ENCODE measurements around the gene RFPL4A. TPM values are rescaled to one million over a fixed set of nuclear protein-coding genes. Genes with fewer than 3 reads are reported as not detected.
"Not testable (repeated sequence)": the region's sequence is repeated elsewhere in the genome, so short reads cannot be mapped to it uniquely, and the experiment has no call there.

Gene RFPL4A
- total RNA-seq, 6 experiments from 2014 or later, result 0.31 to 0.99 (median 0.39) TPM; not detected in 2

DNA sequence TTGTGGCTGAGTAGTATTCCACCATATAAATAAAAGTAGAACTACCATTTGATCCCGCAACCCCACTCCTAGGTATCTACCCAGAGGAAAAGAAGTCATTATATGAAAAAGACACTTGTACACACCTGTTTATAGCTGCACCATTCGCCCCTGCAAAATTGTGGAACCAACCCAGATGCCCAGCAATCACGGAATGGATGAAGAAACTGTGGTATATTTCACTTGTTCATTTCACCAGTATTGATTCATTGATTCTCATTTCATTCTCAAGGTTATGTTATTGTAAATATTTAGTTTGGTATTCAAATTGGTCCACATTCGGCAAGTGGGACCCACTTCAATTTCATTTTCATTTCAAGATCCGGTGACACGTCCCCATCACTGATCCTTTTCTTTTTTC lies 8.2 kb upstream of the RFPL4A start:
- intact Hi-C loops (cut with DNase I), result no loop called here
- Histone ChIP-seq H3K36me3 (no peaks in the 10 kb centered on the region), H3K27ac (no peak overlapping the region), H3K4me1 (peaks cover 0 to 9% (median 0%) of the 10 kb centered on the region in 4 donors), H3K4me3 (no peak overlapping the region), H3K9me3 (no peaks in the 10 kb centered on the region), H3K27me3 (no peaks in the 10 kb centered on the region)
- TF ChIP-seq CTCF (IDR thresholded peaks at IDR 0.05) (no peak), POLR2A (IDR thresholded peaks at IDR 0.05) (no peak)
- DNase-seq (no peak), ATAC-seq (no peak)
- WGBS (ENCODE audit: insufficient coverage, low coverage, low lambda C conversion rate, missing lambda C conversion rate), result 67% methylated on average over 6 of the region's 6 CpGs

DNA sequence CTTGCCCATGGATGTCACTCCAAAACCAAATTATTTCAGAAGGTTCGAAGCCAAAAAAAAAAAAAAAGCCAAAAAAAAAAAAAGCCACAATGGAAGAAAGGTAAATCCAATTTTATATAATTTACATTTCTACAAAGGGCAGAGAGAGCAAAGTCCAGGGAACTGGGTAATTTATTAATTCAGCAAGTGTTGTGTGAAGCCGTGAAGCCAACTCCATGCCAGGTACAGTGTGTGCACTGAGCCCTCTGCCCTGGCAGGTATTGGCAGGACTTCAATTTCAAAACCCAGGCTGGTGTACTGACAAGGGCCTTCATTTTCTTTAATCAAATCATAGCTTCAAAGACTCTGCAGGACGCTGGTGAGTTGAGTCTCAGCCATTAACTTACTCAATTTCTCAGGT lies 5.5 kb upstream of the RFPL4A start:
- Histone ChIP-seq H3K4me3 (no peak overlapping the region), H3K27ac (no peak overlapping the region), H3K9me3 (no peaks in the 10 kb centered on the region), H3K36me3 (no peaks in the 10 kb centered on the region), H3K27me3 (no peaks in the 10 kb centered on the region), H3K4me1 (peaks cover 0 to 9% (median 0%) of the 10 kb centered on the region in 4 donors)
- peak in 2 of 3 donors; percentile 47 to 81 for DNase-seq
- intact Hi-C loops (cut with DNase I), result no loop called here
- WGBS (ENCODE audit: insufficient coverage, low coverage, low lambda C conversion rate, missing lambda C conversion rate), result 13% methylated on average over 3 of the region's 3 CpGs
- peak; percentile 90 to 99 (median 98) for ATAC-seq
- TF ChIP-seq CTCF (IDR thresholded peaks at IDR 0.05), result no peak
- TF ChIP-seq POLR2A (IDR thresholded peaks at IDR 0.05), result no peak

GRCh38 chr19:55756808-55757207 lies 2.1 kb upstream of the RFPL4A start:
- 67% methylated on average over 4 of the region's 4 CpGs for WGBS (ENCODE audit: insufficient coverage, low coverage, low lambda C conversion rate, missing lambda C conversion rate)
- H3K9me3 ChIP-seq; H3K27me3 ChIP-seq; H3K4me3 ChIP-seq; intact Hi-C loops (cut with DNase I); H3K36me3 ChIP-seq; H3K27ac ChIP-seq; DNase-seq; H3K4me1 ChIP-seq; ATAC-seq: not testable (repeated sequence)

DNA sequence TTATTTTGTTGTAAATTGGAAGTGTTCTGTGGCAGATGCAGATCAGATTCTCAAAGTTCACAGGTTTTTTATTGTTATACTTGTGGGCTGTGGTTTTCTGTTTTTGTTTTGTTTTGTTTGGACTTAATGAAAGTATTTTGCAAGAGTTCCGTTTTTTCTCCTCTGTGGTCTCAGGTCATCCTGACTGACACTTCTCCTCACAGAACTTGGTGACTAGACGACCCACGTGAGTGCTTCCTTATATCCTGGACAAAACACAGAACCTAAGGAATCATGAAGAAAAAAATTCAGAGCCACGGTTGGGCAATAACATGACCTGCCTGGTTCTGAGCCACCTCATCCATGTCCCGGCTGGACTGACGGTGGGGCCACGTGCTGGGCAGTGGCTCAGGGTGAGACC lies 7.6 kb downstream of the RFPL4A start:
- TF ChIP-seq POLR2A (IDR thresholded peaks at IDR 0.05) (no peak), CTCF (IDR thresholded peaks at IDR 0.05) (no peak)
- WGBS (ENCODE audit: insufficient coverage, low coverage, low lambda C conversion rate, missing lambda C conversion rate), result 42% methylated on average over 7 of the region's 7 CpGs

GRCh38 chr19:55768818-55769217 lies 9.9 kb downstream of the RFPL4A start, which contains the start of gene RFPL4AL1:
RFPL4AL1 (plus strand) TSS chr19:55769118; CDS start chr19:55771805, 2,687 bp downstream.
- H3K9me3 ChIP-seq; H3K4me3 ChIP-seq; H3K4me1 ChIP-seq; ATAC-seq; H3K36me3 ChIP-seq; DNase-seq; intact Hi-C loops (cut with DNase I); H3K27ac ChIP-seq; H3K27me3 ChIP-seq: not testable (repeated sequence)
- WGBS (ENCODE audit: insufficient coverage, low coverage, low lambda C conversion rate, missing lambda C conversion rate), result 60% methylated on average over 5 of the region's 6 CpGs

More for the DNA sequence above, 7.6 kb downstream of the RFPL4A start:
- DNase-seq, result no peak
- intact Hi-C loops (cut with DNase I), result no loop called here
- Histone ChIP-seq H3K4me1 (no peaks in the 10 kb centered on the region), H3K27ac (no peak overlapping the region), H3K36me3 (no peaks in the 10 kb centered on the region), H3K27me3 (no peaks in the 10 kb centered on the region), H3K4me3 (no peak overlapping the region), H3K9me3 (no peaks in the 10 kb centered on the region)
- peak in 1 of 4 donors; percentile 44 for ATAC-seq

GRCh38 chr19:55769632-55770031 lies 10.7 kb downstream of the RFPL4A start:
- not testable (repeated sequence) for H3K27ac ChIP-seq
- WGBS (ENCODE audit: insufficient coverage, low coverage, low lambda C conversion rate, missing lambda C conversion rate), result 32% methylated on average over 3 of the region's 3 CpGs

More at GRCh38 chr19:55769632-55770031, 10.7 kb downstream of the RFPL4A start:
- H3K9me3 ChIP-seq; ATAC-seq; H3K27me3 ChIP-seq; H3K4me3 ChIP-seq; intact Hi-C loops (cut with DNase I); H3K4me1 ChIP-seq; H3K36me3 ChIP-seq; DNase-seq: not testable (repeated sequence)
